LNCaP clone FGC (cell line): ENCODE results near the gene CFAP61.

Source experiments
- DNase-seq: peaks from one replicate; pipeline ENCODE4 v3.0.0-alpha.2; 2011; ENCODE audit warnings: low read depth
- H3K4me3 ChIP-seq: 2 replicates; pipeline ENCODE4 v1.5.1; 2011; ENCODE audit warnings: mild to moderate bottlenecking, low read depth, low read length, control low read depth
- TF ChIP-seq, protein P1 (sequence below): IDR thresholded peaks from 2 replicates; pipeline ENCODE4 v1.5.1; 2012; ENCODE audit warnings: mild to moderate bottlenecking; ENCODE audit not compliant: control insufficient read depth, insufficient read depth; ENCODE audit errors: extremely low read depth

CFAP61 gene

DNA sequence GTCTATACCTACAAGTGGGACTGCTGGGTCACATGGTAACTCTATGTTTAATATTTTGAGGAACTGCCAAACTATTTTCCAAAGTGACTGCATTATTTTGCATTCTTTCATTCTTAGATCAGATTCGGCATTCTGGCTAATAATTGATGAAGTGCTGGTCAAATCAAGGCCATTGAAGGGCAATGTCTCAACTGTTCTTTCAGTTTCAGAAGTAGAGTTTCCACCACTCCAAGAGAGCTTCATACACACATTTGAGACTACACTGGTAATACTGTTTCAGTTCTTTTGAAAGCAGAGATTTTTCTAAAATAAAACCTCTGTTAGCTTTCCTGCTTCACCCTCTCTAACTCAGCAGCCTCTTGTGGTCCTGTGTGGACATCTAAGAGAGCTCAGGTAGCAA is 154.5 kb downstream of the CFAP61 start:
- DNase-seq: no peak
- TF ChIP-seq, protein P1, sequence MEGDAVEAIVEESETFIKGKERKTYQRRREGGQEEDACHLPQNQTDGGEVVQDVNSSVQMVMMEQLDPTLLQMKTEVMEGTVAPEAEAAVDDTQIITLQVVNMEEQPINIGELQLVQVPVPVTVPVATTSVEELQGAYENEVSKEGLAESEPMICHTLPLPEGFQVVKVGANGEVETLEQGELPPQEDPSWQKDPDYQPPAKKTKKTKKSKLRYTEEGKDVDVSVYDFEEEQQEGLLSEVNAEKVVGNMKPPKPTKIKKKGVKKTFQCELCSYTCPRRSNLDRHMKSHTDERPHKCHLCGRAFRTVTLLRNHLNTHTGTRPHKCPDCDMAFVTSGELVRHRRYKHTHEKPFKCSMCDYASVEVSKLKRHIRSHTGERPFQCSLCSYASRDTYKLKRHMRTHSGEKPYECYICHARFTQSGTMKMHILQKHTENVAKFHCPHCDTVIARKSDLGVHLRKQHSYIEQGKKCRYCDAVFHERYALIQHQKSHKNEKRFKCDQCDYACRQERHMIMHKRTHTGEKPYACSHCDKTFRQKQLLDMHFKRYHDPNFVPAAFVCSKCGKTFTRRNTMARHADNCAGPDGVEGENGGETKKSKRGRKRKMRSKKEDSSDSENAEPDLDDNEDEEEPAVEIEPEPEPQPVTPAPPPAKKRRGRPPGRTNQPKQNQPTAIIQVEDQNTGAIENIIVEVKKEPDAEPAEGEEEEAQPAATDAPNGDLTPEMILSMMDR: no peak
- no peak overlapping the region for H3K4me3 ChIP-seq

DNA sequence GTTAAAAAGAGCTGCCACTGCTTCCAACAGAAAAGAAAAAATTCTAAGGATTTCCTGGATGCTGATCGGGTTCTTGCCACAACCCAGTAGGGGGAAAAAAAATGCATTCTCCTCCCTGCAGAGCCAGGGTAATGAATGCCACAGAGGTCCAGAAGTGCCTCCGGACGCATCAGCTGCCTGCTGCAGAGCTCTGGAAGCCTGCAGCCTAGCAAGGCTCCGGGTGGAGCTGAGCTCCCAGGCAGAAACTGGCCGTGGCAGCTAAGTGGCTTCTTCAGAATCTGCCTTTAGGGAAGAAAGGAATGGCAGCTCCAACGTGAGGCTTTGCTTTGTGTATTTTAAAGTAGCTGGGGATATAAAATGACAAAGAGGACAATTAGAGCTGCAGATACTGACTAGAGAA is 155.0 kb downstream of the CFAP61 start:
- no peak for DNase-seq
- H3K4me3 ChIP-seq: no peak overlapping the region
- TF ChIP-seq, protein P1: no peak

DNA sequence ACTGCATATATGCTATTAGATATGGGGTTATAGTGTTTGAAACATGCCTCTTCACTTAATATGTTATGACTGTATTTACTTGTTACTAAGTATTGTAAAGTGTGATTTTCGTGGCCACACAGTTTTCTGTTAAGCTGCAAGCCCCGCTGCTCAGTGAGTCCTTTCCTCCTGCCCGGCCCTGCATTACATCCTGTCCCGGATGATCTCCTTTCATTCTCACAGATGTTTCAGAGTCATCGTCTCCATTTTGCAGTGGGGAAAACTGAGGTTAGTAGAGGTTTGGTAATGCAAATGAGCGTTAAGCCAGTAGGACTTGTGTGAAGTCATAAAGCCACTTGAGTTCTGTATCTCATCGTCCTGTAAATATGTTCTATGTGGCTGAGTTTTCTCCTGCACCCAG is 155.5 kb downstream of the CFAP61 start:
- no peak overlapping the region for H3K4me3 ChIP-seq
- TF ChIP-seq, protein P1: no peak
- no peak for DNase-seq

GRCh38 chr20:20209684-20210083 is 157.4 kb downstream of the CFAP61 start:
- no peak overlapping the region for H3K4me3 ChIP-seq
- TF ChIP-seq, protein P1: no peak
- no peak for DNase-seq

DNA sequence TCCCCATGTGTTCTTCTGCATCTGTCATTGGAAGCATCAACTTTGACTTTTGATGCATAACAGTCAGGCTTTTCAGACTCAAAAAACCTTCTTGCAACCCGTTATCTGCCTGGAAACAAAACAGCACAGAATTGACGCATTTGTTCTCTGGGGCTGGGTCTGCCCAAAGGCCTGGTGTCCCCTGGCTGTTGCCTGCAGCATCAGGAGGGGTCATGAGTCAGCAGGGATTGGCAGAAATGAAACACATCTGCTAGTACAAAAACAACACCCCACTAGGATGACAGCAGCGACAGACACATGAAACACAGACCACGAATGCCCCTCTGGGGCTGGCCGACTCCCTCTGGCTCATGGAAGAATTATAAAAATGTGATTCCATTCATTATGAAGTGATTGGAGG is 158.0 kb downstream of the CFAP61 start:
- TF ChIP-seq, protein P1: no peak
- no peak overlapping the region for H3K4me3 ChIP-seq
- DNase-seq: no peak

DNA sequence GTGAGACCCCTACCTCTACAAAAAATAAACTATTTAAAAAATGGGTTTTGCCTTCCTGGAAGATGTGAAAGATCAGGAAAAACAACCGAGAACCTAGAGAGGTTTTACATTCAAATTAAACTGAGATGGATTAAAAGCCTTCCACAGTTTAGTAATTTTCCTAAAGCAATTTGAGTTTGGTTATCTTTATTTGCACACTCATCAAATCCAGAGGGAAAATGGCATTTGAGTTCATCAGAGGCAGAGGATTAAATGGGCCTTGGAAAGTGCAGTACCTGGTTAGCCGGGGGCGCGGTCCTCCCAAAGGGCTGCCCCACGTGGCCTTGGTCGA is 158.6 kb downstream of the CFAP61 start:
- no peak for DNase-seq
- H3K4me3 ChIP-seq: no peak overlapping the region
- TF ChIP-seq, protein P1: no peak

GRCh38 chr20:20211274-20211987 is 159.1 kb downstream of the CFAP61 start:
- TF ChIP-seq, protein P1: no peak
- no peak overlapping the region for H3K4me3 ChIP-seq
- DNase-seq: no peak
